K562 (cell line): Measurements from ENCODE around the gene IL20. TPM values are rescaled to one million over a fixed set of nuclear protein-coding genes. Genes with fewer than 3 reads are reported as not detected.
A peak's percentile ranks its signal among the peaks of the same experiment; 100 is the strongest.

ENCODE experiments used
- DACH1 ChIP-seq: fragments of 450-650 bp; IDR thresholded peaks from 2 replicates; pipeline ENCODE4 v1.6.1; 2018; ENCODE audit not compliant: partially characterized antibody
- ETV1 ChIP-seq: fragments of 450-650 bp; conservative IDR thresholded peaks from 2 replicates; pipeline ENCODE4 v1.6.1; 2016; ENCODE audit warnings: missing genetic modification characterization, control low read depth, low read depth, missing compliant biosample characterization
- GTF2A2 ChIP-seq: IDR thresholded peaks from 2 replicates; pipeline ENCODE4 v1.6.1; 2016; ENCODE audit warnings: mild to moderate bottlenecking, missing genetic modification characterization, missing compliant biosample characterization
- GTF2E2 ChIP-seq: fragments of 200-800 bp; sonication (Bioruptor generic); IDR thresholded peaks from 2 replicates; pipeline ENCODE4 v1.6.1; 2016; ENCODE audit warnings: missing genetic modification characterization, missing compliant biosample characterization
- HMG20B ChIP-seq: fragments of 250-450 bp; sonication (Bioruptor Pico); IDR thresholded peaks from 2 replicates; pipeline ENCODE4 v1.5.0; 2021; ENCODE audit warnings: mild to moderate bottlenecking
- KAT2B ChIP-seq: IDR thresholded peaks from one replicate; pipeline ENCODE4 v1.6.1; 2012; ENCODE audit warnings: low read depth, mild to moderate bottlenecking, control low read depth, inconsistent platforms, low read length, moderate library complexity
- KDM4B ChIP-seq, 2 experiments: fragments of 450-650 bp in 1 of 2; sonication (generic) in 1 of 2; IDR thresholded peaks; 2 replicates each; pipeline ENCODE4 v1.6.1; 2016 to 2017; ENCODE audit warnings: borderline replicate concordance in 2 of 2, antibody characterized with exemption in 1 of 2, low read depth in 1 of 2, mild to moderate bottlenecking in 1 of 2
- MCM5 ChIP-seq: fragments of 450-650 bp; IDR thresholded peaks from 2 replicates; pipeline ENCODE4 v1.6.1; 2016; ENCODE audit warnings: low read depth
- MTA2 ChIP-seq: fragments of 450-650 bp; IDR thresholded peaks from 2 replicates; pipeline ENCODE4 v1.6.1; 2016; ENCODE audit warnings: low read depth
- NCOR1 ChIP-seq: fragments of 450-650 bp; IDR thresholded peaks from 2 replicates; pipeline ENCODE4 v1.6.1; 2016; ENCODE audit warnings: mild to moderate bottlenecking, moderate library complexity
- NFIC ChIP-seq: fragments of 450-650 bp; IDR thresholded peaks from 2 replicates; pipeline ENCODE4 v1.6.1; 2017; ENCODE audit warnings: mild to moderate bottlenecking, inconsistent platforms
- PPARD ChIP-seq: fragments of 250-450 bp; sonication (Bioruptor Pico); IDR thresholded peaks from 2 replicates; pipeline ENCODE4 v1.8.0; 2022; ENCODE audit warnings: inconsistent platforms, mild to moderate bottlenecking, moderate library complexity
- TBL1XR1 ChIP-seq, 2 experiments: IDR thresholded peaks; 2 replicates each; pipeline ENCODE4 v1.6.1; 2012; ENCODE audit warnings: improper control_type of control experiment in 2 of 2, low read length in 2 of 2, mild to moderate bottlenecking in 1 of 2
- TCFL5 ChIP-seq: fragments of 250-450 bp; sonication (Bioruptor Pico); conservative IDR thresholded peaks from 2 replicates; pipeline ENCODE4 v1.6.1; 2021; ENCODE audit warnings: mild to moderate bottlenecking, moderate library complexity, matching md5 sums
- U2AF2 ChIP-seq: fragments of 200-400 bp; formaldehyde crosslinking; optimal IDR thresholded peaks from 2 replicates; pipeline ENCODE3; 2017; ENCODE audit warnings: low read depth, mild to moderate bottlenecking, low read length
- ZBTB17 ChIP-seq: fragments of 450-650 bp; formaldehyde crosslinking; IDR thresholded peaks from 2 replicates; pipeline ENCODE4 v1.4.0; 2020; ENCODE audit warnings: mild to moderate bottlenecking
- ZKSCAN3 ChIP-seq: fragments of 250-450 bp; sonication (Bioruptor Pico); IDR thresholded peaks from 2 replicates; pipeline ENCODE4 v1.4.0; 2020
- ZNF239 ChIP-seq: fragments of 250-450 bp; sonication (Bioruptor Pico); IDR thresholded peaks from 2 replicates; pipeline ENCODE4 v1.4.0; 2020; ENCODE audit warnings: mild to moderate bottlenecking
- ZNF408 ChIP-seq: fragments of 250-450 bp; sonication (Bioruptor Pico); IDR thresholded peaks from 2 replicates; pipeline ENCODE4 v1.4.0; 2020; ENCODE audit warnings: low read depth, mild to moderate bottlenecking, moderate library complexity
- ZNF668 ChIP-seq: fragments of 250-450 bp; sonication (Bioruptor Pico); IDR thresholded peaks from 2 replicates; pipeline ENCODE4 v1.8.0; 2022; ENCODE audit warnings: mild to moderate bottlenecking, inconsistent platforms
- polyA plus RNA-seq, 8 experiments: library from polyadenylated mRNA; depleted of rRNA in 4 of 8; stranded (reverse) in 5 of 8; unstranded in 3 of 8; fragments of >200 nt; fragmentation: Nextera tagmentation in 2 of 8; fragmentation: Illumina TruSeq in 1 of 8; extraction: Ambion mirVana in 2 of 8; extraction: Trizol in 1 of 8; gene quantifications; 2 replicates each; pipeline versions ENCODE4 v1.2.1 to v1.2.3, GENCODE V29; 2011 to 2014; ENCODE audit warnings: inconsistent platforms in 1 of 8, missing spikeins in 1 of 8
- total RNA-seq, 7 experiments: library from RNA; depleted of rRNA in 6 of 7; stranded (reverse); fragments of >200 nt in 6 of 7; fragmentation: Illumina TruSeq in 2 of 7; extraction: Trizol in 2 of 7; gene quantifications; 2 replicates each; pipeline versions ENCODE4 v1.2.1 to v1.2.3, GENCODE V29; 2011 to 2021; ENCODE audit warnings: low replicate concordance in 1 of 7
- TF ChIP-seq, protein P1 (sequence below): sonication (generic); formaldehyde crosslinking; IDR thresholded peaks from 2 replicates; pipeline ENCODE4 v1.8.0; 2023; ENCODE audit warnings: mild to moderate bottlenecking, missing genetic modification reagents
- TF ChIP-seq, protein P2 (sequence below), 2 experiments: fragments of 450-650 bp in 1 of 2; IDR thresholded peaks; 2 replicates each; pipeline ENCODE4 v1.6.1; 2011 to 2017; ENCODE audit warnings: low read depth in 2 of 2, antibody characterized with exemption in 1 of 2, borderline replicate concordance in 1 of 2, low read length in 1 of 2, mild to moderate bottlenecking in 1 of 2, mixed read lengths in 1 of 2; ENCODE audit not compliant: control insufficient read depth in 1 of 2

The IL20 gene
- total and polyA plus RNA-seq, 9 of the 15 experiments (the other 6 are each of a cell fraction or from before 2014, with no cell fraction given): not detected

DNA sequence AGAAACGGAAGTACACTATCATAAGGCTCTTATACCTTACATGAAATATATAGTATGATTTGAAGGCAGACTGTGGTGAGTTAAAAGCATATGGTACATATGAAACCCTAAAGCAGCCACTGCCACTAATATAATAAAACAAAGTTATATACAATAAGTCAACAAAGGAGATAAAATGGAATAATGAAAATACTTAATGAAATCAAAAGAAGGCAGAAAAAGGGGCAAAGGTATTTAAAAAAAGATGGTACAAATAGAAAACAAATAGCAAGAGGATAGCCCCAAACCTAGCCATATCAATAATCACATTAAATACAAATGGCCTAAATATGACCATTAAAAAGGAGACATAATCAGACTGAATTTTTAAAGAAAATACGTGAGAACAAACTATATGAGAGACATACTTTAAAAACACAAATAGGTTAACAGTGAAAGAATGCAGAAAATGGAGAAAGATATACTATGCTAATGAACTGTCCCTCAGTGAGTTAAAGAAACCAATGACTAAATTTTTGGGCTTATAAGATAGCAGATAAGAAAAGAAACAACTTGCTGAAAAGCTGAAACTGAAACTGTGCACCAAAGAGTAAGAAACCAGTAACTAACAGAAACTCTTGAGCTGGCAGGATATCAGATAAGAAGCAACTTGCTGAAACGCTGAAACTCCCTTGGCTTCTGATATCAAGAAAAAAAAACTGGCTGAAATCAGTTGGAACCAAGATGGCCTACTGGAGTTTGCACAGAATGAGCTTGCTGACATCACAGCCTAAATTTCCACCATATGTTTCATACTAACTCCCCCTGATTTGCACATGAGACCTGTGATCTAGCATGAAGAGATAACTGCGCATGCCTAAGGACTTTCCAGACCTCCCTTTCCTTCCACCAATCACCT lies 48.8 kb upstream of the IL20 start (continued):
- TF ChIP-seq, protein P1, sequence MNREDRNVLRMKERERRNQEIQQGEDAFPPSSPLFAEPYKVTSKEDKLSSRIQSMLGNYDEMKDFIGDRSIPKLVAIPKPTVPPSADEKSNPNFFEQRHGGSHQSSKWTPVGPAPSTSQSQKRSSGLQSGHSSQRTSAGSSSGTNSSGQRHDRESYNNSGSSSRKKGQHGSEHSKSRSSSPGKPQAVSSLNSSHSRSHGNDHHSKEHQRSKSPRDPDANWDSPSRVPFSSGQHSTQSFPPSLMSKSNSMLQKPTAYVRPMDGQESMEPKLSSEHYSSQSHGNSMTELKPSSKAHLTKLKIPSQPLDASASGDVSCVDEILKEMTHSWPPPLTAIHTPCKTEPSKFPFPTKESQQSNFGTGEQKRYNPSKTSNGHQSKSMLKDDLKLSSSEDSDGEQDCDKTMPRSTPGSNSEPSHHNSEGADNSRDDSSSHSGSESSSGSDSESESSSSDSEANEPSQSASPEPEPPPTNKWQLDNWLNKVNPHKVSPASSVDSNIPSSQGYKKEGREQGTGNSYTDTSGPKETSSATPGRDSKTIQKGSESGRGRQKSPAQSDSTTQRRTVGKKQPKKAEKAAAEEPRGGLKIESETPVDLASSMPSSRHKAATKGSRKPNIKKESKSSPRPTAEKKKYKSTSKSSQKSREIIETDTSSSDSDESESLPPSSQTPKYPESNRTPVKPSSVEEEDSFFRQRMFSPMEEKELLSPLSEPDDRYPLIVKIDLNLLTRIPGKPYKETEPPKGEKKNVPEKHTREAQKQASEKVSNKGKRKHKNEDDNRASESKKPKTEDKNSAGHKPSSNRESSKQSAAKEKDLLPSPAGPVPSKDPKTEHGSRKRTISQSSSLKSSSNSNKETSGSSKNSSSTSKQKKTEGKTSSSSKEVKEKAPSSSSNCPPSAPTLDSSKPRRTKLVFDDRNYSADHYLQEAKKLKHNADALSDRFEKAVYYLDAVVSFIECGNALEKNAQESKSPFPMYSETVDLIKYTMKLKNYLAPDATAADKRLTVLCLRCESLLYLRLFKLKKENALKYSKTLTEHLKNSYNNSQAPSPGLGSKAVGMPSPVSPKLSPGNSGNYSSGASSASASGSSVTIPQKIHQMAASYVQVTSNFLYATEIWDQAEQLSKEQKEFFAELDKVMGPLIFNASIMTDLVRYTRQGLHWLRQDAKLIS: no peak
- TF ChIP-seq, protein P2, sequence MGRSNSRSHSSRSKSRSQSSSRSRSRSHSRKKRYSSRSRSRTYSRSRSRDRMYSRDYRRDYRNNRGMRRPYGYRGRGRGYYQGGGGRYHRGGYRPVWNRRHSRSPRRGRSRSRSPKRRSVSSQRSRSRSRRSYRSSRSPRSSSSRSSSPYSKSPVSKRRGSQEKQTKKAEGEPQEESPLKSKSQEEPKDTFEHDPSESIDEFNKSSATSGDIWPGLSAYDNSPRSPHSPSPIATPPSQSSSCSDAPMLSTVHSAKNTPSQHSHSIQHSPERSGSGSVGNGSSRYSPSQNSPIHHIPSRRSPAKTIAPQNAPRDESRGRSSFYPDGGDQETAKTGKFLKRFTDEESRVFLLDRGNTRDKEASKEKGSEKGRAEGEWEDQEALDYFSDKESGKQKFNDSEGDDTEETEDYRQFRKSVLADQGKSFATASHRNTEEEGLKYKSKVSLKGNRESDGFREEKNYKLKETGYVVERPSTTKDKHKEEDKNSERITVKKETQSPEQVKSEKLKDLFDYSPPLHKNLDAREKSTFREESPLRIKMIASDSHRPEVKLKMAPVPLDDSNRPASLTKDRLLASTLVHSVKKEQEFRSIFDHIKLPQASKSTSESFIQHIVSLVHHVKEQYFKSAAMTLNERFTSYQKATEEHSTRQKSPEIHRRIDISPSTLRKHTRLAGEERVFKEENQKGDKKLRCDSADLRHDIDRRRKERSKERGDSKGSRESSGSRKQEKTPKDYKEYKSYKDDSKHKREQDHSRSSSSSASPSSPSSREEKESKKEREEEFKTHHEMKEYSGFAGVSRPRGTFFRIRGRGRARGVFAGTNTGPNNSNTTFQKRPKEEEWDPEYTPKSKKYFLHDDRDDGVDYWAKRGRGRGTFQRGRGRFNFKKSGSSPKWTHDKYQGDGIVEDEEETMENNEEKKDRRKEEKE (IDR thresholded peaks at IDR 0.05; ENCODE audit: borderline replicate concordance in 1 of 2, control insufficient read depth in 1 of 2, low read depth in 2 of 2, low read length in 1 of 2): no peak
- TF ChIP-seq GTF2E2 (tag): no peak
- peak in 1 of 2 experiments; percentile 42; a peak in 2 of 4 replicates for TF ChIP-seq TBL1XR1 (IDR thresholded peaks at IDR 0.05; ENCODE audit: low read length in 2 of 2)
- peak; percentile 20; the same call in 1 of the 2 replicates for TF ChIP-seq MTA2
- peak in 1 of 2 experiments; percentile 94; a peak in 1 of 4 replicates for TF ChIP-seq KDM4B (IDR thresholded peaks at IDR 0.05; ENCODE audit: borderline replicate concordance in 2 of 2, low read depth in 1 of 2)
- TF ChIP-seq GTF2A2: no peak
- no peak for TF ChIP-seq ZBTB17
- no peak for TF ChIP-seq ZNF668 (CRISPR knock-in tag)
- TF ChIP-seq U2AF2: no peak
- no peak for TF ChIP-seq TCFL5 (CRISPR knock-in tag)
- no peak for TF ChIP-seq KAT2B
- no peak for TF ChIP-seq ZNF239 (CRISPR knock-in tag)
- TF ChIP-seq ETV1 (tag): 0 out of 2 replicates have a peak, but pooled peaks have one; percentile 18
- no peak for TF ChIP-seq PPARD
- no peak for TF ChIP-seq DACH1
- TF ChIP-seq NCOR1: 0 out of 2 replicates have a peak, but pooled peaks have one; percentile 8
- no peak for TF ChIP-seq ZKSCAN3 (CRISPR knock-in tag)
- TF ChIP-seq ZNF408 (CRISPR knock-in tag): no peak
- no peak for TF ChIP-seq MCM5
- no peak for TF ChIP-seq HMG20B (CRISPR knock-in tag)
- TF ChIP-seq NFIC: 0 out of 2 replicates have a peak, but pooled peaks have one; percentile 5
